Trophoblast cell (in vitro differentiated cells and primary cell): ENCODE measurements around the gene CFAP100.

Source experiments
- DNase-seq, 2 donors: peaks; one replicate each; pipeline ENCODE4 v3.0.0-alpha.2; 2016
- H2AFZ ChIP-seq: 2 replicates; pipeline ENCODE4 v1.6.1; 2013; ENCODE audit warnings: low read length, moderate library complexity, mild to moderate bottlenecking; ENCODE audit not compliant: insufficient read depth, poor library complexity
- H2AK5ac ChIP-seq: 2 replicates; pipeline ENCODE4 v1.6.1; 2013; ENCODE audit warnings: mild to moderate bottlenecking, low read length
- H2BK120ac ChIP-seq: 2 replicates; pipeline ENCODE4 v1.6.1; 2013; ENCODE audit warnings: low read length, mild to moderate bottlenecking, moderate library complexity; ENCODE audit not compliant: insufficient read depth, poor library complexity
- H2BK12ac ChIP-seq: 2 replicates; pipeline ENCODE4 v1.6.1; 2013; ENCODE audit warnings: mild to moderate bottlenecking, low read length, moderate library complexity
- H2BK5ac ChIP-seq: 2 replicates; pipeline ENCODE4 v1.6.1; 2013; ENCODE audit warnings: low read length, low read depth, moderate library complexity, mild to moderate bottlenecking; ENCODE audit not compliant: poor library complexity
- H3K14ac ChIP-seq: 2 replicates; pipeline ENCODE4 v1.6.1; 2013; ENCODE audit warnings: mild to moderate bottlenecking, low read length
- H3K18ac ChIP-seq: 2 replicates; pipeline ENCODE4 v1.6.1; 2013; ENCODE audit warnings: mild to moderate bottlenecking, low read length
- H3K23ac ChIP-seq: 2 replicates; pipeline ENCODE4 v1.6.1; 2013; ENCODE audit warnings: low read length
- H3K27ac ChIP-seq: 2 replicates; pipeline ENCODE4 v1.5.1; 2013; ENCODE audit warnings: low read depth, mild to moderate bottlenecking, inconsistent platforms, low read length, moderate library complexity
- H3K27me3 ChIP-seq: 2 replicates; pipeline ENCODE4 v1.6.1; 2013; ENCODE audit warnings: inconsistent platforms, mild to moderate bottlenecking, low read length, moderate library complexity; ENCODE audit not compliant: insufficient read depth
- H3K36me3 ChIP-seq, 2 experiments: 1 replicate in 1 of 2; 2 replicates in 1 of 2; pipeline ENCODE4 v1.6.1; 2013; ENCODE audit warnings: low read length in 2 of 2, mild to moderate bottlenecking in 2 of 2, moderate library complexity in 1 of 2; ENCODE audit not compliant: insufficient read depth in 2 of 2, control insufficient read depth in 1 of 2
- H3K4ac ChIP-seq: 2 replicates; pipeline ENCODE4 v1.6.1; 2013; ENCODE audit warnings: low read depth, mild to moderate bottlenecking, low read length, moderate library complexity
- H3K4me1 ChIP-seq, 2 experiments: 1 replicate in 1 of 2; 2 replicates in 1 of 2; pipeline ENCODE4 v1.6.1; 2013; ENCODE audit warnings: low read length in 2 of 2, mild to moderate bottlenecking in 2 of 2, moderate library complexity in 1 of 2; ENCODE audit not compliant: insufficient read depth in 2 of 2, control insufficient read depth in 1 of 2
- H3K4me2 ChIP-seq: 2 replicates; pipeline ENCODE4 v1.6.1; 2013; ENCODE audit warnings: inconsistent platforms, mild to moderate bottlenecking, low read length, moderate library complexity
- H3K4me3 ChIP-seq: 2 replicates; pipeline ENCODE4 v1.5.1; 2013; ENCODE audit warnings: mild to moderate bottlenecking, low read depth, low read length, inconsistent platforms
- H3K79me1 ChIP-seq: one replicate; pipeline ENCODE4 v1.6.1; 2013; ENCODE audit warnings: low read length
- H3K79me2 ChIP-seq: 2 replicates; pipeline ENCODE4 v1.6.1; 2013; ENCODE audit warnings: low read length, mild to moderate bottlenecking; ENCODE audit not compliant: control insufficient read depth, insufficient read depth, poor library complexity
- H3K9ac ChIP-seq: 2 replicates; pipeline ENCODE4 v1.6.1; 2013; ENCODE audit warnings: mild to moderate bottlenecking, low read length
- H3K9me3 ChIP-seq: 2 replicates; pipeline ENCODE4 v1.6.1; 2013; ENCODE audit warnings: low read depth, mild to moderate bottlenecking, control low read depth, inconsistent platforms, low read length; ENCODE audit not compliant: insufficient read depth
- H4K12ac ChIP-seq: 2 replicates; pipeline ENCODE4 v1.6.1; 2013; ENCODE audit warnings: low read depth, mild to moderate bottlenecking, low read length, moderate library complexity
- H4K8ac ChIP-seq: 2 replicates; pipeline ENCODE4 v1.6.1; 2013; ENCODE audit warnings: low read depth, mild to moderate bottlenecking, low read length, moderate library complexity
- H4K91ac ChIP-seq: one replicate; pipeline ENCODE4 v1.6.1; 2013; ENCODE audit warnings: low read depth, mild to moderate bottlenecking, low read length, moderate library complexity
- WGBS: extraction: QIAGEN DNeasy Blood & Tissue Kit; methylation state at CpG from one replicate; pipeline ENCODE4 v1.1.7; 2013; ENCODE audit warnings: missing lambda C conversion rate; ENCODE audit not compliant: insufficient read length, insufficient coverage; ENCODE audit errors: extremely low coverage; 5-methylcytosine and 5-hydroxymethylcytosine counted together

Gene CFAP100

GRCh38 chr3:126465928-126466544 is 71.3 kb downstream of the CFAP100 start:
- Histone ChIP-seq H3K23ac (no peak overlapping the region), H3K79me1 (no peaks in the 10 kb centered on the region), H3K27ac (no peak overlapping the region), H3K4me3 (no peak overlapping the region), H3K14ac (no peak overlapping the region), H3K4me1 (no peaks in the 10 kb centered on the region), H3K18ac (no peak overlapping the region), H4K8ac (no peak overlapping the region), H3K4ac (no peak overlapping the region), H2BK5ac (no peak overlapping the region), H2BK12ac (no peak overlapping the region), H2AK5ac (no peak overlapping the region), H2AFZ (no peak overlapping the region), H3K36me3 (peaks cover 77 to 86% of the 10 kb centered on the region in 2 experiments), H4K12ac (no peak overlapping the region), H4K91ac (no peak overlapping the region), H3K9me3 (no peaks in the 10 kb centered on the region), H2BK120ac (no peak overlapping the region), H3K27me3 (no peaks in the 10 kb centered on the region), H3K4me2 (no peak overlapping the region), H3K9ac (no peak overlapping the region), H3K79me2 (no peaks in the 10 kb centered on the region)
- no CpG with 5 or more reads among the region's 16 CpGs for WGBS
- no peak for DNase-seq

GRCh38 chr3:126466886-126467610 is 72.3 kb downstream of the CFAP100 start:
- H2AFZ ChIP-seq: no peak overlapping the region
- no peak overlapping the region for H2BK120ac ChIP-seq
- no peak overlapping the region for H2BK12ac ChIP-seq
- H3K27ac ChIP-seq: no peak overlapping the region
- H3K4me1 ChIP-seq: peaks cover 0 to under 1% of the 10 kb centered on the region in 2 experiments
- no peaks in the 10 kb centered on the region for H3K9me3 ChIP-seq
- H3K4me3 ChIP-seq: no peak overlapping the region
- no peaks in the 10 kb centered on the region for H3K27me3 ChIP-seq
- H3K79me1 ChIP-seq: no peaks in the 10 kb centered on the region
- H3K18ac ChIP-seq: no peak overlapping the region
- H3K4me2 ChIP-seq: no peak overlapping the region
- no peak overlapping the region for H4K12ac ChIP-seq
- no peak overlapping the region for H3K9ac ChIP-seq
- H2BK5ac ChIP-seq: no peak overlapping the region
- H3K14ac ChIP-seq: no peak overlapping the region
- H3K79me2 ChIP-seq: no peaks in the 10 kb centered on the region
- peaks cover 69 to 75% of the 10 kb centered on the region in 2 experiments for H3K36me3 ChIP-seq
- no peak overlapping the region for H4K91ac ChIP-seq
- no peak overlapping the region for H4K8ac ChIP-seq
- H3K4ac ChIP-seq: no peak overlapping the region
- H3K23ac ChIP-seq: no peak overlapping the region
- DNase-seq: no peak
- no CpG with 5 or more reads among the region's 19 CpGs for WGBS
- no peak overlapping the region for H2AK5ac ChIP-seq

- Histone ChIP-seq H3K14ac (no peak overlapping the region), H3K79me2 (no peaks in the 10 kb centered on the region), H3K18ac (no peak overlapping the region), H3K9me3 (no peaks in the 10 kb centered on the region), H3K4me3 (no peak overlapping the region), H3K4me1 (peaks cover 4 to 5% of the 10 kb centered on the region in 2 experiments), H3K27ac (no peak overlapping the region), H2BK5ac (no peak overlapping the region), H3K79me1 (no peaks in the 10 kb centered on the region), H4K12ac (no peak overlapping the region), H3K36me3 (peaks cover 64 to 70% of the 10 kb centered on the region in 2 experiments), H4K91ac (no peak overlapping the region), H3K9ac (no peak overlapping the region), H2BK12ac (no peak overlapping the region), H4K8ac (no peak overlapping the region), H3K23ac (no peak overlapping the region), H2BK120ac (no peak overlapping the region), H3K27me3 (no peaks in the 10 kb centered on the region), H2AFZ (no peak overlapping the region), H3K4ac (no peak overlapping the region), H2AK5ac (no peak overlapping the region), H3K4me2 (no peak overlapping the region)
- DNase-seq: no peak
- no CpG with 5 or more reads among the region's 8 CpGs for WGBS
Measured at GRCh38 chr3:126467611-126467955, 72.9 kb downstream of the CFAP100 start.

- no peak overlapping the region for H2AK5ac ChIP-seq
- H3K4me1 ChIP-seq: peaks cover 5 to 9% of the 10 kb centered on the region in 2 experiments
- no peaks in the 10 kb centered on the region for H3K79me2 ChIP-seq
- no peak overlapping the region for H2AFZ ChIP-seq
- no peak overlapping the region for H3K4ac ChIP-seq
- H3K79me1 ChIP-seq: no peaks in the 10 kb centered on the region
- H3K4me2 ChIP-seq: no peak overlapping the region
- no peaks in the 10 kb centered on the region for H3K27me3 ChIP-seq
- no peak overlapping the region for H2BK12ac ChIP-seq
- H3K14ac ChIP-seq: no peak overlapping the region
- H3K23ac ChIP-seq: no peak overlapping the region
- no CpG with 5 or more reads among the region's 13 CpGs for WGBS
- H2BK5ac ChIP-seq: no peak overlapping the region
- peaks cover 61 to 67% of the 10 kb centered on the region in 2 experiments for H3K36me3 ChIP-seq
- H4K8ac ChIP-seq: no peak overlapping the region
- DNase-seq: no peak
- H3K9ac ChIP-seq: no peak overlapping the region
- no peak overlapping the region for H3K4me3 ChIP-seq
- H3K18ac ChIP-seq: no peak overlapping the region
- no peak overlapping the region for H3K27ac ChIP-seq
- H4K91ac ChIP-seq: no peak overlapping the region
- H2BK120ac ChIP-seq: no peak overlapping the region
- H4K12ac ChIP-seq: no peak overlapping the region
- no peaks in the 10 kb centered on the region for H3K9me3 ChIP-seq
Measured at GRCh38 chr3:126468028-126468891, 73.6 kb downstream of the CFAP100 start.
